Measurements from ENCODE around the gene C14orf132.

C14orf132 gene

DNA sequence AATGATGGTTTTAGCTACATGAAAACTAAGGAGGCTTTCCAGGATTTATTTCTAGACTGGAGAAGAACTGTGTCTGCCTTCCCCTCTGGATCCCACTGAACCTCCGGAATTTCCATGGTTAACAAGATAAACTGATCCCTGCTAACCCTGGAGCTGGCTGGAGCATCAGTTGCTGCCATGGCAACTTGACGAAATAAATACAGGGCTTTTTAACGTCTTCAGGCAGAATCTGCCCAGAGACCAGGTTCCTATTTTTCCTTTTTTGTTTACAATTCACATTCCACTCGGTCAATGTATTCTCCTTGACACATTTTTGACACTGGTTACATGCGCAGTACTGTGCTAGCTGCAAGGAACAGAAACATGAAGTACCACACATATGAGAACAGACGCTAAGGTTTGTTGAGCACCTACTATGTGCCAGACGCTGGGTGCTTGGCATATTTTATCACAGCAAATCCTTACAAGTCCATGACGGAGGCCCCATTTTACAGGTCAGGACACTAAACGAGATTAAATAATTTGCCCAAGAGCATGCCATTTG is 1.7 kb downstream of the C14orf132 start:
- DNase-seq = no peak

DNA sequence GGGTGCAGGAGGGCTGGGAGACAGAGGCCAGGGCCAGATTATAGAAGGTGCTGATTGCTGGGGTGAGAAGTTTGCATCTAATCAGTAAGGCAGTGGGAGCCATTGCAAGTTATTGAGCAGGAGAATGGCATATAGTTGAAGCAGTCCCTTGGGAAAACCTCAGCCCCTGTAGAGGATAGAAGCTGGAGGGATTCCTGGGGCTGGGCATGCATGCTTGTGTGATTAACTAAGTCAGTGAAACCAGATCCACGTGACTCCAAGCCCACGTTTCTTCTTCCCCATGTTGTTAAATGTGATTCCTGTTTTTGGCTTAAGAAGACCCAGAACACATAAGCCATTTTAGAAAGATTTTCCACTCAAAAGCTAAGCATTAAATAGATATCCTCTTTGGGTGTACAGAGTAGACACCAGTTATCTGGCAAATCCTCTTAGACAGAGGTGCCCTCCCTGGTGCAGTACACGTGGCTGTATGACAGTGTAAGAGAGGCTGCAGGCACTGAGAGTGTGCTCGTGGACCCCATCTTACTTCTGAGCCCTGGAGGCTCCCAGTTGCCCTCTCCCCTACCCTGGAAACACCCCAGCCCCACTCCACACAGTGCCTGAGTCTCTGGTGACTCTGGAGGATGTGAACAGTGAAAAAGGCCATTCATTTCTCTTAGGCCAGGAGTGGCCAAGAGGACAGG is 3.2 kb downstream of the C14orf132 start:
- DNase-seq = no peak

GRCh38 chr14:96046630-96047029 is 7.5 kb downstream of the C14orf132 start:
- DNase-seq = no peak

DNA sequence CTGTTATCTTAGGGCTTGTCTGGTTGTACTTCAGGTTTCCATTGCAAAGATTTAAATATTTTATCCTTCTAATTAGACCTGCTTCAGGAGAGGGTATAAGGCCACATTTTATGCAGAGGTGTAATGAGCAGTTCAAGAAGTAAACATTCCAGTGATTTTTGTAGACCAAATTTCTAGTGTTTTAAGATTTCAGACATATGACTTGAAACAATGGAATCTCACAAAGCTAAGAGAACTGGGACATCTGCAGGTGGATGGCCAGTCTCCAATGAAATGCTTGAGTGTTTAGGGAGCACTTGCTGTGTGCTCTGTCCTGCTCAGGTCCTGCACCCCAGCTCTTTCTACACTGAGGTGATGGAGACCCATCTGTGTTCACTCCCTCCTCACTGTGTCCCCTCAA is 7.9 kb downstream of the C14orf132 start:
- DNase-seq = no peak

- no peak for DNase-seq
These were observed 10.8 kb downstream of the C14orf132 start for GRCh38 chr14:96049932-96050331.

DNA sequence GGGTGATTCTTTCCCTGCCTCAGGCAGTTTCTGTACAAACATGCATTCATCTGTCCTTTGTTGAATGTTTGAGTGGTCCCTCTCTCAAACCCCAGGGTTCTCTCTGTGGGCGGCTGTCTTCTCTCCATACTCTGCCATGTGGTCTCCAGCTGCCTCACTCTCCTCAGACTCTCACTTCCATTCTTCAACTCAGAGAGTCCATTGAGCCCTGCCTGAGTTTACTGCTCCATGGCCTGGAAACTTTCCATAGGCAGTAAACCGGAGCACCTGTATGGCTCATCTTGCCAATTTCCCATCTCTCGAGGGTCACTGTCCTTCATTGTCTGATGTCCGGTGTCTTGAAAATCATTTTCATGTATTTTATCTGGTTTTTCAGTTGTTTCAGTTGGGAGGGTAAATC is 11.3 kb downstream of the C14orf132 start:
- DNase-seq = no peak

- DNase-seq = no peak
These were observed 12.1 kb downstream of the C14orf132 start for GRCh38 chr14:96051231-96051630.

DNA sequence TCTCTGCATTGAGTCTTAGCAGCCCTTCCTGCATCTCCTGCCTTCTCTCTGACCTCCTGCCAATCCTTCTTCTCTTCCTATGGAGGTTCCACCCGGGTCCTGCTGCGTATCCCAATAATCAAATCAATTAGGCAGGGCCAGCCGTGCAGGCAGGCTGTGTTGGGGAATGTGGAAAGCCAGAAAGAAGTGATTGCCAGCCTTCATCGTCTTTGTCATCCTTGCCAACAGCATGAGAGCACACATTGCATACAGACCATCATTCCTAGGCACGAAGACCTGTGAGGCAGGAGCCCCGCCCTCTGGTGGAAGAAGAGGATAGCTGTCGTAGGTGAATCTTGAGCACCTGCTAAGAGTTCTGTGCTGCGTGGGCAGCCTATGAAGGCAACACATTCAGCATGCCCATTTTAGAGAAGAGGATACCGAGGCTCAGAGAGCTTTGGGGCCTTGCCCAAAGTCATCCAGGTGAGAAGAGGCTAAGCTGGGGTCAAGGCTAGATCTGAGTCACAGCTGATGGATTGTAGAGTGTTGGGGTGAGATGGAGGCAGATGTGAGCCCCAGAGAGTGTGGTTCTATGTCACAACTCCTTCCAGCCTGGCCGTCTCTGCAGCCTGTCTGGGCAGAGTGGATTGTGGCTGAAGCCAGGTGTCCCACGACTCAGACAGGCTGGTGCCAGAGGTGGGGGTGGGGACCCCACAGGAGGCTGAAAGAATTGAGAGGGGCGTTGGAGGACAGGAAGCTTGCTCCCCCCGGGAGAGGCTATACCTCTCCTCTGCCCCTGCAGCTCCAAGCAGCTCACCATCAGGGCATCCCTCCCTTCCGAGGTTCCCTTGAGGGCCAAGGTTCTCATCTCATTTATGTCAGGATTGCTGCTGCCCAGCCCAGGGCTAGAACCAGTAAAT is 12.7 kb downstream of the C14orf132 start:
- DNase-seq = no peak

DNA sequence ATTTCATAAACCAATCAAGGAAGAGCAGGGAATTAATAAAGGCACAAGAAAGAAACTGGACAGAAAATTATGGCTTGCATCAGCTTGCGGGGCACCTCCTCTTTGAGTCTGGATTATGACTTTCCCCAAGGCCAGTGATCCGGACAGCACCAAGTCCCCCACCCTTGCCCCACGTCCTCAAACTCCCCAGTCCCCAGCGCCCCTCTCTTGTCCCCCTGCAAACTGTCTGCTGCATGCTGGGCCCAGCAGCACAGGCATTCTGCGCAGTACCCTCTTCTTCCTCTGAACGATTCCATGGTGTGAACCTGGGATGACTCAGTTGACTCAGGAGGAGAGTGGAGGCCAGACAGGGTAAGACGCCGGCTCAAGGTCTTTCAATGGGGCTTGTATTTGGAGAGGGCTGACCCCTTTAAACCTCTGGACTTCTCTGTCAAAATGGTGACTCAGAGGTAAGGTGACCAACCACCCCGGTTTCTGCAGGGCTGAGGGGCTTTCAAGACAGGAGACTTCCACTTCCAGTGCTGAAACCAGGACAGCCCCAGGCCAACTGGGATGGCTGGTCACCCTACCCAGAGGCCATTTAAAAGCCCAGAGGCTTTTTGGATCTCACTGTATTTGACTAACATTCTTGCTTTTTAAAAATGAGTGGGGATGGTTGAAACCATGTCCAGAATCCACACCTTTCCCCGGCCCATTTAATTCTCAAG is 13.5 kb downstream of the C14orf132 start:
- DNase-seq = no peak

DNA sequence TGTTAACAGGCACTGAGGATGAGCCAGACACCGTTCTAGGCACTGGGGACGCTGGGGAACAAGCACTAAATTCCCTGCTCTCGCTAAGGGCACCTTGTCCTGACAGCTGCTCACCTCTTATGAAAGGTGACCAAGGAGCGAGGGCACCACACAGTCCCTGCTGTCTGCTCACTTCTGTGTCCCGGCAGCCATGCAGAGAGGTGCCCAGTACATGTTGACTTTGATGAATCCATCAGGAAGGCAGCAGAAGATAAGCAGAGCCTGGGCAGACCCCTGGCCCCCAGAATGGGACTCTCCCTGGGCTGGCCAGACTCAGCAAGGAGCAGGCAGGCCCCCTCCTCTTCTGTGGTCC is 14.1 kb downstream of the C14orf132 start:
- DNase-seq = no peak

DNA sequence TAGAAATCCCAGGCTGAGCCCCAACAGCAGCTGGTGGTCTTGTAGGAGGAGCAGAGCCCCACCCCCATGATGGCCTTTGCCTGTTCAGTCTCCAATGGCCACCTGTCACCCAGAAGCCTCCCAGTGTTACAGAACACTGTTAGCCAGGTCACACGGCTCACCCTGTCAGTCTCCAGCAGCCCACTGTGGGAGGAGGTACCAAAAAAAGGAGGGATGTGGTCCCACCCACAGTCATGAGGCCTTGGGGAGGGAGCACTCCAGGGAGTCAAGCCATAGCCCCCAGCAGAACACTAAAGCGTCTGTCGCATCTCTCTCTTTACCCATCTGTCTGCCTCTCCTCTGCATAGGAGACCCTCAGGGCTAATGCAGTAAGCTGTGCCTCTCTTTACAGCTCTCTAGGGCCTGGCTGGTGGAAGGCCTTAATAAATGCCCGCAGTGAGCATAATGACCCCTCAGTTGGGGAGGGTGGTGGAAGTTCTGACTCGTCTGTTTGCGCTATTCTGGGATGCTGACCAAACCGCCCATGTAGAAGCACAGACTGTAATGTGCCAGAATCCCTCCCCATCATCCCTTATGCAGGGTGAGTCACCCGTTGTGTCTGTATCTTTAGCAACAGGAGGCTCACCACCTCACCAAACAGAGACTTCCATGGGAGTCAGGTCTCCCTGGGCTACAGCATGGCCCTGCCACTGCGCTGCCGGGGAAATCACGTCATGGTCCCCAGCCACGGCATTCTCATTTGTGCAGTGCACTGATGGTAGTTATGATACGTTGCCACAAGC is 14.6 kb downstream of the C14orf132 start:
- no peak for DNase-seq

- DNase-seq = no peak
These were observed 15.5 kb downstream of the C14orf132 start for GRCh38 chr14:96054661-96055060.

GRCh38 chr14:96055065-96055752 is 16.0 kb downstream of the C14orf132 start:
- no peak for DNase-seq

DNA sequence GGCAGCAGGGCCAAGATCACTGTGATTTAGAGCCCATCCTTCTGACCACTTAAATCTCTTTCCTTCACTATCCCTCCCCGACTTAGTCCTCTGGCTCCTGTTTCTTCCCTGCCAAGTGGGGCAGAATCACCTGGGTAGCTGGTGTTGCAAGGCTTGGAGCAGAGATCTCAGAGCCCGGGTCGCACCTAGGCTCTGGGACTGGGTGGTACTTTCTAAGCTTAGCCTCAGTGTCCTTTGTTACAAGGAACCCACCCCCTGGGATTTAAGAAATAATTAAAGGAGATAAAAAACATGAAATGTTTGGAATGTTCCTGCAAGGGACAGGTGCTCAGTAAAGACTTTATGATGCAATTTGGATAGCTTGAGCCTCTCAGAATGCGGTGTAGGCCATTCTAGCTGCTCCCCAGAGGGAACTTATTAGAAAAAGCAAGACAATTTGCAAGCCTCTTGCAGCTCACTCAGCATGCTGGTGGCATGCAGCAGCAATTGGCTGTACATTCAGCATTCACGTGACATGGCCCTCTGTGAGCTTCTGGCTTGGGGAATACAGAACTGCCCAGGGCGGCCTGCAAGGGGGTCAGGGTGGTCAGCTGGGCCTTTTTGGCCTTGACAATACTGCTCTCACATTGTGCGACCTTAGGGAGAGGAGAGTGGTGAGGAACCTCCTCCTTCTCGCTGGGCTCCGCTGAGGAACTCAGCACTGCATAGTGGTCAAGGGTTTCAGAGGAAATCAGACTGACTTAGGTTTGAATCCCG is 16.8 kb downstream of the C14orf132 start:
- no peak for DNase-seq

GRCh38 chr14:96056509-96057422 is 17.6 kb downstream of the C14orf132 start:
- DNase-seq = no peak

GRCh38 chr14:96057738-96058137 is 18.6 kb downstream of the C14orf132 start:
- DNase-seq = no peak

GRCh38 chr14:96058576-96059200 is 19.5 kb downstream of the C14orf132 start:
- no peak for DNase-seq

- no peak for DNase-seq
These were observed 20.5 kb downstream of the C14orf132 start for GRCh38 chr14:96059519-96060135.

All from activated CD4-positive, CD25-positive, alpha-beta regulatory T cell treated with anti-CD3 and anti-CD28 coated beads, Interleukin-2, amount 50 U/mL, for 72 hours (primary cell).